HG02973 (cell line): ENCODE measurements around the gene EFHC1.

Source experiments
- ATAC-seq: cut with Tn5 transposase; IDR thresholded peaks from one replicate; pipeline ENCODE4 v1.9.1; 2021; ENCODE audit warnings: moderate library complexity; ENCODE audit not compliant: unreplicated experiment

The EFHC1 gene

GRCh38 chr6:52500238-52501129 is 80.3 kb downstream of the EFHC1 start:
- no peak for ATAC-seq

DNA sequence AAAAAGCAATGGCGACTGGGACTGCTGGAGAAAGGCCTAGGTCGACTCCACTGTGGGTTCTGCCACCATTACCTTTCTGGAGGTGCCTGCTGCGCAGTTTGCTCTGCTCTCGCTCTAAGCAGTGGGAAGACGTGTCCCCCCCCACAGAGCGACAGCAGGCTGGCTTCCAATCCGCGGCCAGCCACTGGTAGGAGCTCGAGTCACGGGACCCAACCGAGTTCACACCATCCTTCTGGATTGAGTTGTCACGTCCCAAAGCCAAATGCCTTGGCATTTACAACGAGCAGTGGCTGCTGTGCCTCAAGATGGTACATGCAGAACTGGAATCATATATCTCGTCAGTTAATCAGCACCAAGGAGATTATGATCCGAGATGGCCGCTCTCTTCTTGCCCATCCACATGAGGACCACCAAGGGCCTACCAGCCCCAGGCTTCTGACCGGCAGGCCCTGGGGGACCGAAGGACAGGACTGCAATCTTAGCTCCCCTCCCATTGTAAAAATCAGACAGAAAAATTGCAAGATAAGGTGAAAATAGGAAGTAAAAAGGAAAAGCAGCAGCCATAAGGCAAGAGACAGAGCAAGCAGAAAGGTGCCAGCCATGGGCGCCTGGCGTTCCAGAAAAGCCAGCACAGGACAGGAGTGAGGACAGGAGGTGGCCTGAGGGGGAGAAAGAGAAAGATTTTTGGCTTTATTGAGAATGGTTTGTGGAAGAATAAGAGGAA is 82.3 kb downstream of the EFHC1 start:
- no peak for ATAC-seq

GRCh38 chr6:52503323-52503747 is 83.2 kb downstream of the EFHC1 start:
- no peak for ATAC-seq

DNA sequence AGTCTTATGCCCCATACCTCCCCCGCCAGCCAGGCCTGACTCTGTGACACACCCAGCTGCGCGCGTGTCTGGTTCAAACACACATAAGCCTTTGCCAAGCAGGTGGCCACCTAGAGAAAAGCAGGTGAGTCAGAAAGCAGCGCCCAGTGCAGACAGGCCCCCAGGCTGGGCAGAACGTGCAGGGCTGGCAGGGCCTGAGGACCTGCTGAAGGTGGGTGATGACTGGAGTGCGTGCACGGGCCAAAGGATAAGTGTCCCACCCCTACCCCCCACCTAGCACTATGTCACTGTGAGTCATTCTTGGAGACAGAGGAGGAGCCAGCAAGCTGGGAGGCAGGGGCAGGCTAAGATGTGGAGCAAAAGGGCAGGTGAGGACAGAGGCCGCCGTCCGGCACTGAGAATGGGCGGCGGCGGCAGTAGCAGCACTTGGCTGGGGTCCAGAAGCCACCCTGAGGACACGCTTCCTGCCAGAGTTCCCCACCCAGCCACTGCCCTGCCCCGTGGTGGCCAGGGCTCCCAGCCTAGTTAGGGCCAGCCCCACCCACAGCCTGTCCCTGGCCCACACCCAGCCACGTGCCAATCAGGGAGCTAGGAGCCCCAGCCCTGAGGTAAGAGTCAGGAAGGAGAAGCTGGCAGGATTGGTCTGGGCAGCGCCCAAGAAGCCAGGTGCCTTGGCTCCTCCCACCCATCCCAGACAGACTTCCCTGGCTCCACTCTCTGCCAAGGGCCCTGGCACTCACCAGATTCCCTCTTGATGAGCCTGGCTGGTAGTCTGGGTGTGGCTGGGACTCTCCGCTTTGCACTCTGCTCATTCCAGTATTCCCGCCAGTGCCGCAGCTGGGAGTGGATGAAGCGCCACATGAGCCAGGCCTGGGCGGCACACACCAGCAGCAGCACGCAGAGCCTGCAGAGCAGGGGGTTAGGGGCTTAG is 84.0 kb downstream of the EFHC1 start:
- no peak for ATAC-seq

GRCh38 chr6:52504782-52505136 is 84.6 kb downstream of the EFHC1 start:
- no peak for ATAC-seq

- no peak for ATAC-seq
Observed at GRCh38 chr6:52505726-52506409, 85.7 kb downstream of the EFHC1 start.

DNA sequence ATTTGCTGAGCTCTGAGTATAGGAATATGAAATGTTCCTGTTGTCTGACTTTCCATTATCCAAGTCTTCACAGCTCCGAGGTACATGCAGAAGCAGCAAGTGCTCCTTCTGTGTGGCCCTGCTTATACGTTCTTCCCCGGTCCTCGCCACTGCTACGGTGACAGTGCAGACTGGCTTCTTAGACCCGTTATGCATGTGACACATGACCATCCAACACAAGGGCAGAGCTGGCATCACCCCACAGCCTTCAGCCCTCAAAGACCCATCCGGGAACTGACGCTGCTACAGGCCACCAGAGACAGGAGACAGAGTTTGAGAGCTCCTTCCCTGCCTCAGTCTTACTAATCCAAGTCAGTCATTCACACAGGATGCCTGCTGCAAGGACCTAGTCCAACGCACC is 86.3 kb downstream of the EFHC1 start:
- ATAC-seq: no peak

DNA sequence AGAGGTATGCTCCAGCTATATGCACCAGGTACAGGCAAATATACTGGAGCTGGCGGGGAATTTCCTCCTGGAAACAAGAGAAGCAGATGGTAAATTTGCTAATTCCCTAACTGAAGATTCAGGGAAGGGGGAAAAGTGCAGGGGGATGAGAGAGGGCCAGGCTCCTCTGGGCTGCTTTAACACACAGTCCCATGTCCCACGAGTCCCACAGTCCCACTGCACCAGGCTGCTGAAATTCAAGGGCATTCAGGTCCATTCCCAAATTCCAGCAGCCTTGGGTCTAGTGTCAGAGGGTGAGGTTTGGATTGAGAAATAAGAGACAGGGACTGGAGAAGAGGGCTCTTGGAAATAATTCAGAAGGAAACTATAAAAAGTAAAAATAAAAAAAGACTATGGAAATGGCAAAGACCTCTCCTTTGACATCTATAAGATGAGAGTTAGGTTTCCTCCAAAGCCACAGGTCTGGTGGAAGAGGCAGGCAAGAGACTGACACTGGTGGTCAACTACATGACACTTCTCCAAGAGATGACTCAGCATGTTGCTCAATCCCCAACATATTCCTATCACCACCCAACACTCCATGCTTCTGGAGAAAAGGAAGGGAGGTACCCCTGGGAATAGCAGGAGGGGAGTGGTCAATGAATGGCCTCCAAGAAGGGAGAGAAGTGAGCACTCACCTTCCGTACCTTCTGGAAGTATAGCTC is 87.6 kb downstream of the EFHC1 start:
- ATAC-seq: no peak

DNA sequence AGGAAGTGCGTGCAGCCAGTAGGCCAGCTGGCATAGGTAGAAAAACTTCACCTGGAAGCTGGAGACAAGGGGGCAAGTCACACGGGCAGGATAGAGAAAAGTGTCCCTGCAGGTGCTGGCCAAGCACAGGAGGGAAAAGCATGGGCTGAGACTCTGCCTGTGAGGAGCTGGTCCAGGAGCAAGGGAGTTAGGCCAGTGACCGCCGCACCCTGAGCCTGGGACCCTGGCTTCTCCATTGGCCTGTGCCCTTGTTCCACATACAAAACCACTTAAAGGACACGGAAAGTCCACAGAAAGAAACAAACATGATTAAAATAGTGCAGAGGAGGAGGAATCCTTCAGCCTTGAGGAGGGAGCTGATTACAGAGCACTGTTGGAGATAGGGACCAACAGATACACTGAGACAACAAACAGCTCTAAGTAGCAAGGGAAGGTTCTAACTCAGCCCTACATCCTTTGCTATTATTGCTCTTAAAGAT is 88.2 kb downstream of the EFHC1 start:
- ATAC-seq: no peak

DNA sequence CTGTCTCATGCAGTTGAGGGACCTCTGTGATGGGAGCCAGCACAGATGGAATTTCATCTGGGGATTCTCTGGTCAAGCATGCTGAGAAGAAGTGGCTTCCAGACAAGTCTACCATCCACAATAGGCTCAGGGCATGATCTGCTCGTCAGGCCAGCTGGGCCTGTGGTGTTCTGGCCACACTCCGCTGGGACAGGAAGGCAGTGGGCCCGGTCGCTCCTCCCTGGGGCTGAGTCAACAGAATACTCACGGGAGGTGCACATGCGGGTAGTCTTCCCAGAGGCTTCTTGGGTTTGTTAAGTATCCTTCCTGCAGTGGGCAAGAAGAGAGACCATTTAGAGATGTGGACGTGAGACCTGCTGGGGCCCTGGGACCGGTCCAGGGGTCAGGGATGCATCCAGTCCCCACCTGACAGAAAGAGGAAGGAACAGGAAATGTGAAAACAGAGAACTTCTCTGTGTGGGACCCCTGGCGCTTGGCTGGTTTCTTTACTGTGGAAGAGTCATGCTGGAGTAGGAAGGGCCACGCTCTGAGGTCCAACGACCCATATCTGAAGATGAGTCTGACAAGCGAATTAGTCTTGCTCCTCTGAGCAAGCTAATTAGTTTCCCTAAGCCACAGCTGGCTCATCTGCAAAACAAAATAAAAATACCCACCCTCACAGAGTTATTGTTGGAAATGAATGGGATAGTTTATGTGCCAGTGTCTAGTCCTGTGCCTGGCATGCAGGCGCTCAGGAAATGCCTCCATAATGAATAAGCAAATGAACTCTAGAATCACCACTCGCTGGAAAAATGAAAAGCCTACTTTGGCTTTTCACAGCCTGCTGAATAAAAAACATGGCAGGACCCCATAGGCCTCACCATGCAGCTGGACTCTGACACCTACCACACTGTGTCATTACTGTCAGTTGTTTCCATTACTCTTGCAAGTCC is 89.4 kb downstream of the EFHC1 start:
- no peak for ATAC-seq

- no peak for ATAC-seq
Observed at GRCh38 chr6:52510213-52510562, 90.0 kb downstream of the EFHC1 start.

- ATAC-seq: no peak
Observed at GRCh38 chr6:52511163-52511562, 91.0 kb downstream of the EFHC1 start.

DNA sequence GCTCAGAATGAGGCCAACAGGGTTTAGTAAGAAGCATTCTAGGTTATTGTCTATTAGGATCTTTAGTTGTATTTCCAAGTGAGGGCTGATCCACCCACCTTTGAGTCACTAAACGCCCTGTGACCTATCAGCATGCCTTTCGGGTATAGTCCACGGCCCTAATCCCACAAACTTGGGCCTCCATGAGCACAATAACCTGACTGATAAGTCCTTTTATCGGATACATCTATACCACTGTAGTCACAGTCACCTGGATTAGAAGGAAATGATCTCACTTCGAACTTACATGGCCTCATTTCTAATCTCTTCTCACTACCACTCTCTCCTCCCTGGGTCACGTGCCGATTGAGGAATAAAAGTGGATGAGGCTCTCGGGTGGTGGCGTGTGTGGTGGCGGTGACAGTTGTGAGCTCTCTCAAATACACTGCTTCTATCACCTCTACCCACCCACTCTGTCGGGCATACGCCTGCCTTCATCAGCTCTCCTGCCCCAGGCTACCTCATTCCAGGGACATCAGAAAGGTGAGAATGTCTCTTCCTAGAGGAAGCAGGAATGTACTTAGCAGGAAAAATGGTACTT is 91.5 kb downstream of the EFHC1 start:
- ATAC-seq: no peak

GRCh38 chr6:52512199-52512598 is 92.1 kb downstream of the EFHC1 start:
- ATAC-seq: no peak

DNA sequence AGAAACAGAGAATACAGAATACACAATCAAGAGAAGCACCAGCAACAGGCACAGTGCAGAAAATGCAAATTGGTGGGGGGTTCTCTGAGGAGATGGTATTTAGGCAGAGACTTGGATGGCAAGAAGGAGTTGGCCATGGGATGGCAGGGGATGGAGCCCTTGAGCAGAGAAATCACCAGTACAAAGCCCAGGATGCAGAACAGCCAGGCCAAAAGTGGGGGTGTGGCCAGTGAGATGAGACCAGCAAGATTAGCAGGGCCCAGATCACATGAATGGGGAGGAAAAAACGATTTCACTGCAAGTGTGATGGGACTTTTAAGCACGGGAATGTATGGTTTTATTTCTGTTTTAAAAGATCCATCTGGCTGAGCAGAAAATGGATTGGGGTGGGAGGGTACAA is 93.3 kb downstream of the EFHC1 start:
- ATAC-seq: no peak

GRCh38 chr6:52513896-52514295 is 93.8 kb downstream of the EFHC1 start:
- ATAC-seq: no peak

GRCh38 chr6:52514514-52514913 is 94.4 kb downstream of the EFHC1 start:
- no peak for ATAC-seq

- ATAC-seq: no peak
Observed at GRCh38 chr6:52515219-52515960, 95.2 kb downstream of the EFHC1 start.
